CD14-positive monocyte (primary cell): ENCODE measurements around the gene PUS7. TPM values are rescaled to one million over a fixed set of nuclear protein-coding genes. Genes with fewer than 3 reads are reported as not detected.

ENCODE experiments used
- DNase-seq, 3 donors: peaks; one replicate each; pipeline ENCODE4 v3.0.0-alpha.2; 2011 to 2022
- H2AFZ ChIP-seq: 2 replicates; pipeline ENCODE4 v1.6.0; 2012; ENCODE audit warnings: mild to moderate bottlenecking, low read depth, low read length, inconsistent platforms; ENCODE audit not compliant: insufficient read depth, poor library complexity, severe bottlenecking
- H3K27ac ChIP-seq, 2 donors: 1 replicate in 1 of 2; 2 replicates in 1 of 2; pipeline ENCODE4 v1.5.1; 2012 to 2013; ENCODE audit warnings: low read length in 2 of 2, control low read depth in 1 of 2, inconsistent platforms in 1 of 2, low read depth in 1 of 2, mild to moderate bottlenecking in 1 of 2
- H3K27me3 ChIP-seq, 2 donors: one replicate each; pipeline versions ENCODE4 v1.6.0 to v1.6.1; 2011 to 2013; ENCODE audit warnings: low read length in 2 of 2; ENCODE audit not compliant: control insufficient read depth in 2 of 2, insufficient read depth in 2 of 2
- H3K36me3 ChIP-seq, 2 donors: replicated peaks in 1 of 2; 1 replicate in 1 of 2; 2 replicates in 1 of 2; pipeline versions ENCODE4 v1.5.1 to v1.6.1; 2012 to 2013; ENCODE audit warnings: low read length in 2 of 2, control low read depth in 1 of 2, inconsistent platforms in 1 of 2, mild to moderate bottlenecking in 1 of 2; ENCODE audit not compliant: insufficient read depth in 2 of 2, control insufficient read depth in 1 of 2
- H3K4me1 ChIP-seq, 2 donors: 1 replicate in 1 of 2; 2 replicates in 1 of 2; pipeline versions ENCODE4 v1.5.1 to v1.6.1; 2012 to 2013; ENCODE audit warnings: low read length in 2 of 2, control low read depth in 1 of 2, inconsistent platforms in 1 of 2, mild to moderate bottlenecking in 1 of 2, moderate library complexity in 1 of 2; ENCODE audit not compliant: insufficient read depth in 2 of 2, control insufficient read depth in 1 of 2
- H3K4me2 ChIP-seq: replicated peaks from 2 replicates; pipeline ENCODE3; 2012; ENCODE audit warnings: low read length, moderate library complexity, mild to moderate bottlenecking; ENCODE audit not compliant: poor library complexity, severe bottlenecking; ENCODE audit errors: extremely low read depth
- H3K4me3 ChIP-seq, 3 experiments: fragments of 200-600 bp in 1 of 3; sonication (generic) in 1 of 3; replicated peaks in 1 of 3; 1 replicate in 2 of 3; 2 replicates in 1 of 3; pipeline ENCODE4 v1.5.1; 2011 to 2013; ENCODE audit warnings: low read length in 3 of 3, mild to moderate bottlenecking in 3 of 3, control low read depth in 2 of 3, low read depth in 2 of 3, inconsistent platforms in 1 of 3, moderate library complexity in 1 of 3
- H3K79me2 ChIP-seq: 2 replicates; pipeline ENCODE4 v1.6.0; 2012; ENCODE audit warnings: mild to moderate bottlenecking, control low read depth, inconsistent platforms, low read length, moderate library complexity; ENCODE audit not compliant: insufficient read depth
- H3K9ac ChIP-seq: 2 replicates; pipeline ENCODE4 v1.6.0; 2017; ENCODE audit warnings: low read length, mild to moderate bottlenecking; ENCODE audit not compliant: insufficient read depth, poor library complexity, severe bottlenecking
- H3K9me3 ChIP-seq, 2 donors: replicated peaks in 1 of 2; 1 replicate in 1 of 2; 2 replicates in 1 of 2; pipeline versions ENCODE4 v1.5.1 to v1.6.1; 2012 to 2013; ENCODE audit warnings: low read length in 2 of 2, control low read depth in 1 of 2; ENCODE audit not compliant: control insufficient read depth in 1 of 2, insufficient read depth in 1 of 2
- H4K20me1 ChIP-seq: 2 replicates; pipeline ENCODE4 v1.6.0; 2012; ENCODE audit warnings: mild to moderate bottlenecking, low read length, control low read depth, moderate library complexity; ENCODE audit not compliant: insufficient read depth
- H3K27ac Mint-ChIP-seq, 7 donors: one replicate each; pipeline ENCODE4 v1.8.0; 2020; ENCODE audit warnings: mild to moderate bottlenecking in 7 of 7, mixed read lengths in 7 of 7, moderate library complexity in 6 of 7, inconsistent platforms in 2 of 7
- H3K27me3 Mint-ChIP-seq, 3 donors: one replicate each; pipeline ENCODE4 v1.8.0; 2021 to 2022; ENCODE audit warnings: low read depth in 3 of 3, mild to moderate bottlenecking in 3 of 3, mixed read lengths in 3 of 3, moderate library complexity in 3 of 3, inconsistent platforms in 1 of 3
- H3K36me3 Mint-ChIP-seq, 2 donors: one replicate each; pipeline ENCODE4 v1.8.0; 2020; ENCODE audit warnings: mixed read lengths in 2 of 2, inconsistent platforms in 1 of 2, mild to moderate bottlenecking in 1 of 2
- H3K4me1 Mint-ChIP-seq: one replicate; pipeline ENCODE4 v1.8.0; 2020; ENCODE audit warnings: mild to moderate bottlenecking, mixed read lengths
- H3K4me3 Mint-ChIP-seq, 2 donors: one replicate each; pipeline ENCODE4 v1.8.0; 2020; ENCODE audit warnings: mild to moderate bottlenecking in 2 of 2, mixed read lengths in 2 of 2, moderate library complexity in 1 of 2
- H3K9me3 Mint-ChIP-seq, 7 donors: one replicate each; pipeline ENCODE4 v1.8.0; 2020 to 2022; ENCODE audit warnings: mixed read lengths in 7 of 7, mild to moderate bottlenecking in 6 of 7, moderate library complexity in 6 of 7, inconsistent platforms in 2 of 7
- WGBS: methylation state at CpG from one replicate; pipeline ENCODE4 v1.1.5; 2013; ENCODE audit warnings: missing lambda C conversion rate; ENCODE audit not compliant: insufficient coverage; 5-methylcytosine and 5-hydroxymethylcytosine counted together
- intact Hi-C, 2 donors: fragments of 100-400 bp; cut with micrococcal nuclease; formaldehyde crosslinking; loops; one replicate each; pipeline versions ENCODE4 v1.15.0 to v1.15.1; 2023
- polyA plus RNA-seq, 3 donors: library from polyadenylated mRNA; depleted of rRNA in 1 of 3; unstranded in 2 of 3; stranded (reverse) in 1 of 3; fragments of 300-500 nt in 2 of 3; fragments of >200 nt in 1 of 3; fragmentation: Illumina TruSeq in 2 of 3; gene quantifications; 1 replicate in 2 of 3; 2 replicates in 1 of 3; pipeline ENCODE4 v1.2.3, GENCODE V29; 2012 to 2021
- TF ChIP-seq, protein P1 (sequence below): fragments of 200-600 bp; IDR thresholded peaks from one replicate; pipeline ENCODE4 v1.8.0; 2022; ENCODE audit warnings: antibody characterized with exemption, mild to moderate bottlenecking

PUS7 gene
- polyA plus RNA-seq, 3 donors = 1.3 to 1.8 (median 1.6) TPM

DNA sequence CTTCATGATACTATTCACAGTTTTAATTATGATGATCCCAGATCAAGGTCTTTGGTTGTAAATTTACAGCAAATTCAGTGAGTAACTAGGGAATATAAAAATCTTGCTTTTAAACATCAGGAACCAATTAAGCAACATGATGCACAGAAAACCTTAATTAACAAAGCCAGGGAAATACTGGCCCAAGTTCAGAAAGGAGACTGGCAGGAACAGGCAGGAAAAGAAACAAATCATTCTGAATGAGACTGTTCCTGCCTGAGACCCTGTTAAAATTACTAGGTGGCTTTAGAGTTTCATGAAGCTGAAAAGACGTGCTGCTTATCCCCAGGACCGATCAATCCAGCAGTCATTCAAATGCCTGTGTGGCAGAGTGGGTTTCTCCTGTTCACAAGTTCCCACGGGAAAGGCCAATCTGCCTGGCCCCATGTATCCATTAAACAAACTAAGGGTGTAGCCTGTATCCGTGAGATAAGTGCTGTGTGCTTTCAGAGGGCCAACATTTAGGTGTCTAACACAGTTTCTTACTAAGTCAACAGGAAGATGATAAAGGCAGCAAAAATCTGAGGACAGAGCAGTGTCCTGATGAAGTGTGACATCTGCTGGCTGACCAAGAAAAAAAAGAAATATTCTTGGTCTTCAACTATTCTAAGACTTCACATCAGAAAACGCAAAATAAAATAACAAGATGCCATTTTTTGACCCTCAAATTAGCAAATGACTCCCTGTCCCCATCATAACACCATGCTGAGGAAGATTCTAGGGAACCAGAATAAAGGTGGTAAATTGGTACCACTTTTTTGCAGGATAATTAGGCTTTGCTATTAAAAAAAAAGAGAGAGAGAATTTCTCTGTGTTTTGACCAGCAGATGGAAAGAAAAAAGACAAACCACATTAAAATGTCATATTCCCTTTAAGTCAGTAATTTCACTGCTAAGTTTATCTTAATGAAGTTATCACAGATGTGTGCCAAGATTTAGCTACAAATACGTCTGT, 34.2 kb downstream of the PUS7 start:
- intact Hi-C loops = no loop called here
- Histone ChIP-seq H3K27me3 (no peaks in the 10 kb centered on the region), H3K4me2 (no peak overlapping the region), H3K27ac (no peak overlapping the region), H4K20me1 (no peaks in the 10 kb centered on the region), H3K36me3 (no peaks in the 10 kb centered on the region), H3K9me3 (no peaks in the 10 kb centered on the region), H3K4me1 (no peaks in the 10 kb centered on the region), H2AFZ (no peak overlapping the region), H3K4me3 (no peak overlapping the region), H3K9ac (no peak overlapping the region), H3K79me2 (no peaks in the 10 kb centered on the region)
- no peaks in the 10 kb centered on the region for H3K27me3 Mint-ChIP-seq
- no peaks in the 10 kb centered on the region for H3K9me3 Mint-ChIP-seq
- TF ChIP-seq, protein P1, sequence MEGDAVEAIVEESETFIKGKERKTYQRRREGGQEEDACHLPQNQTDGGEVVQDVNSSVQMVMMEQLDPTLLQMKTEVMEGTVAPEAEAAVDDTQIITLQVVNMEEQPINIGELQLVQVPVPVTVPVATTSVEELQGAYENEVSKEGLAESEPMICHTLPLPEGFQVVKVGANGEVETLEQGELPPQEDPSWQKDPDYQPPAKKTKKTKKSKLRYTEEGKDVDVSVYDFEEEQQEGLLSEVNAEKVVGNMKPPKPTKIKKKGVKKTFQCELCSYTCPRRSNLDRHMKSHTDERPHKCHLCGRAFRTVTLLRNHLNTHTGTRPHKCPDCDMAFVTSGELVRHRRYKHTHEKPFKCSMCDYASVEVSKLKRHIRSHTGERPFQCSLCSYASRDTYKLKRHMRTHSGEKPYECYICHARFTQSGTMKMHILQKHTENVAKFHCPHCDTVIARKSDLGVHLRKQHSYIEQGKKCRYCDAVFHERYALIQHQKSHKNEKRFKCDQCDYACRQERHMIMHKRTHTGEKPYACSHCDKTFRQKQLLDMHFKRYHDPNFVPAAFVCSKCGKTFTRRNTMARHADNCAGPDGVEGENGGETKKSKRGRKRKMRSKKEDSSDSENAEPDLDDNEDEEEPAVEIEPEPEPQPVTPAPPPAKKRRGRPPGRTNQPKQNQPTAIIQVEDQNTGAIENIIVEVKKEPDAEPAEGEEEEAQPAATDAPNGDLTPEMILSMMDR = no peak
- peaks cover 3% of the 10 kb centered on the region in 2 donors for H3K36me3 Mint-ChIP-seq
- no peak overlapping the region for H3K27ac Mint-ChIP-seq
- 93% methylated on average over 4 of the region's 6 CpGs for WGBS
- H3K4me3 Mint-ChIP-seq = no peak overlapping the region
- peak in 1 of 3 donors; percentile 2 for DNase-seq
- H3K4me1 Mint-ChIP-seq = no peaks in the 10 kb centered on the region

- Histone ChIP-seq H3K4me2 (no peak overlapping the region), H3K4me3 (no peak overlapping the region), H3K27ac (no peak overlapping the region), H2AFZ (no peak overlapping the region), H4K20me1 (no peaks in the 10 kb centered on the region), H3K36me3 (no peaks in the 10 kb centered on the region), H3K79me2 (no peaks in the 10 kb centered on the region), H3K9ac (no peak overlapping the region), H3K27me3 (no peaks in the 10 kb centered on the region), H3K4me1 (no peaks in the 10 kb centered on the region), H3K9me3 (no peaks in the 10 kb centered on the region)
- TF ChIP-seq, protein P1 = no peak
- no CpG with 5 or more reads among the region's 4 CpGs for WGBS
- no peak for DNase-seq
- H3K36me3 Mint-ChIP-seq = peaks cover 1 to 10% of the 10 kb centered on the region in 2 donors
- no peaks in the 10 kb centered on the region for H3K27me3 Mint-ChIP-seq
- no peak overlapping the region for H3K27ac Mint-ChIP-seq
- H3K4me1 Mint-ChIP-seq = no peaks in the 10 kb centered on the region
- H3K4me3 Mint-ChIP-seq = no peak overlapping the region
- intact Hi-C loops = no loop called here
- H3K9me3 Mint-ChIP-seq = peaks cover 0 to 2% (median 0%) of the 10 kb centered on the region in 7 donors
These were observed 41.1 kb downstream of the PUS7 start for GRCh38 chr7:105480931-105481330.
